GM23338 (cell line): ENCODE measurements around the gene FBXO45. TPM values are rescaled to one million over a fixed set of nuclear protein-coding genes. Genes with fewer than 3 reads are reported as not detected.
"Not testable (repeated sequence)": the region's sequence is repeated elsewhere in the genome, so short reads cannot be mapped to it uniquely, and the experiment has no call there.

Experiments used
- ATAC-seq: fragments of 200-7000 bp; cut with Tn5 transposase; 3 replicates; pipeline ENCODE4 v1.9.1; 2020
- DNase-seq: peaks from one replicate; pipeline ENCODE4 v3.0.0-alpha.2; 2015; ENCODE audit warnings: low spot score
- H2AFZ ChIP-seq: fragments of 200-600 bp; sonication (generic); 2 replicates; pipeline ENCODE4 v1.8.0; 2016; ENCODE audit warnings: antibody characterized with exemption, mild to moderate bottlenecking, moderate library complexity
- H3F3A ChIP-seq: fragments of 200-600 bp; sonication (generic); replicated peaks from 2 replicates; pipeline ENCODE4 v1.8.0; 2017; ENCODE audit warnings: antibody characterized with exemption, mixed run types, low read depth
- H3K27ac ChIP-seq: fragments of 200-600 bp; sonication (generic); 2 replicates; pipeline ENCODE4 v1.6.1; 2016; ENCODE audit warnings: low read depth
- H3K27me3 ChIP-seq: fragments of 200-600 bp; sonication (generic); 2 replicates; pipeline ENCODE4 v1.8.0; 2016; ENCODE audit warnings: mild to moderate bottlenecking, mixed run types, moderate library complexity; ENCODE audit not compliant: insufficient read depth
- H3K36me3 ChIP-seq: fragments of 200-600 bp; sonication (generic); 2 replicates; pipeline ENCODE4 v1.8.0; 2016; ENCODE audit warnings: mild to moderate bottlenecking; ENCODE audit not compliant: insufficient read depth
- H3K4me1 ChIP-seq: fragments of 200-600 bp; sonication (generic); 2 replicates; pipeline ENCODE4 v1.8.0; 2016; ENCODE audit warnings: mild to moderate bottlenecking, moderate library complexity; ENCODE audit not compliant: insufficient read depth
- H3K4me2 ChIP-seq: fragments of 200-600 bp; sonication (generic); 2 replicates; pipeline ENCODE4 v1.7.1; 2017; ENCODE audit warnings: mixed run types
- H3K4me3 ChIP-seq: fragments of 200-600 bp; sonication (generic); 2 replicates; pipeline ENCODE4 v1.6.1; 2016; ENCODE audit warnings: mixed run types
- H3K79me2 ChIP-seq: fragments of 200-600 bp; sonication (generic); replicated peaks from 2 replicates; pipeline ENCODE4 v1.8.0; 2017; ENCODE audit warnings: mild to moderate bottlenecking; ENCODE audit not compliant: insufficient read depth
- H3K9me2 ChIP-seq: fragments of 200-600 bp; sonication (generic); 2 replicates; pipeline ENCODE4 v1.8.0; 2017; ENCODE audit not compliant: insufficient read depth
- H4K20me1 ChIP-seq: fragments of 200-600 bp; sonication (generic); replicated peaks from 2 replicates; pipeline ENCODE4 v1.8.0; 2017; ENCODE audit warnings: mild to moderate bottlenecking; ENCODE audit not compliant: insufficient read depth
- H3K27ac Mint-ChIP-seq: 2 replicates; pipeline ENCODE4 v1.8.0; 2020; ENCODE audit warnings: inconsistent platforms, mild to moderate bottlenecking, moderate library complexity, mixed read lengths
- H3K27me3 Mint-ChIP-seq: 3 replicates; pipeline ENCODE4 v1.8.0; 2022; ENCODE audit warnings: low read depth, mild to moderate bottlenecking, moderate library complexity, mixed read lengths, inconsistent platforms; ENCODE audit not compliant: insufficient read depth, poor library complexity
- H3K36me3 Mint-ChIP-seq: 3 replicates; pipeline ENCODE4 v1.8.0; 2021; ENCODE audit warnings: low read depth, mild to moderate bottlenecking, inconsistent platforms, moderate library complexity, mixed read lengths
- H3K4me1 Mint-ChIP-seq: 3 replicates; pipeline ENCODE4 v1.8.0; 2020; ENCODE audit warnings: mild to moderate bottlenecking, inconsistent platforms, mixed read lengths
- H3K4me3 Mint-ChIP-seq: 3 replicates; pipeline ENCODE4 v1.8.0; 2021; ENCODE audit warnings: moderate library complexity, mild to moderate bottlenecking, inconsistent platforms, mixed read lengths
- H3K9me3 Mint-ChIP-seq: 3 replicates; pipeline ENCODE4 v1.8.0; 2020; ENCODE audit warnings: moderate library complexity, mild to moderate bottlenecking, inconsistent platforms, mixed read lengths
- CREB1 ChIP-seq: fragments of 250-450 bp; sonication (Bioruptor Pico); IDR thresholded peaks from 2 replicates; pipeline ENCODE4 v1.5.0; 2020; ENCODE audit warnings: low read depth, mild to moderate bottlenecking, moderate library complexity
- ETS1 ChIP-seq: IDR thresholded peaks from 2 replicates; pipeline ENCODE4 v1.6.1; 2016; ENCODE audit warnings: antibody characterized with exemption
- ZNF114 ChIP-seq: fragments of 250-450 bp; sonication (Bioruptor Pico); IDR thresholded peaks from 2 replicates; pipeline ENCODE4 v1.5.0; 2020; ENCODE audit warnings: mild to moderate bottlenecking, moderate library complexity
- polyA plus RNA-seq: library from polyadenylated mRNA; unstranded; fragments of >200 nt; fragmentation: Nextera tagmentation; extraction: Ambion mirVana; gene quantifications from 2 replicates; pipeline ENCODE4 v1.2.1, GENCODE V29; 2016
- total RNA-seq: library from RNA; depleted of rRNA; stranded (reverse); fragments of >200 nt; shearing (Covaris generic); gene quantifications from 2 replicates; pipeline ENCODE4 v1.2.3, GENCODE V29; 2014
- TF ChIP-seq, protein P1 (sequence below): IDR thresholded peaks from one replicate; pipeline ENCODE4 v1.6.1; 2018; ENCODE audit warnings: antibody characterized with exemption; ENCODE audit not compliant: unreplicated experiment
- TF ChIP-seq, protein P2 (sequence below), 2 experiments: fragments of 200-600 bp in 1 of 2; sonication (generic) in 1 of 2; conservative IDR thresholded peaks; 2 replicates each; pipeline versions ENCODE4 v1.5.1 to v1.6.1; 2016 to 2017; ENCODE audit warnings: antibody characterized with exemption in 2 of 2, low read depth in 2 of 2, mild to moderate bottlenecking in 2 of 2, moderate library complexity in 1 of 2

FBXO45 gene
- total and polyA plus RNA-seq, 2 experiments from 2014 or later: 10.3 to 23.7 TPM

DNA sequence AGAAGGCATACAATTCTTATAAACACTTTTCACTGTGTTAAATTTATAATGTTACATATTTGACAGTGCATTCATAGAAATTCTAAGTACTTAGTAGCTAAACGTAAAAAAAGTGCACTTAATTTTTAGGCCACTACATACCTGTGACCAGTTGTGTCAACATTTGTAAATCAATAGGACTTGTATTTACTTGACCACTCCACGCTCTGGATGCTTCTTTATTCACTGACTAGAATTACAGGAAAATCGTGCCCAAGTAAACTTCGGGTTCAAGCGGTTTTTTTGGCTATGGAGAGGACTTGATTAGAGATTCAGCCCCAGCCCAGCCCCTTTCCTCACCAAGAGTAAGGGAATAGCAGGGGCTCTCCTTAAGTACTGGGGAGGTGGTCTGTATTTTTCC is 21.9 kb upstream of the FBXO45 start:
- H3F3A ChIP-seq: no peaks in the 10 kb centered on the region
- no peak overlapping the region for H3K27ac Mint-ChIP-seq

DNA sequence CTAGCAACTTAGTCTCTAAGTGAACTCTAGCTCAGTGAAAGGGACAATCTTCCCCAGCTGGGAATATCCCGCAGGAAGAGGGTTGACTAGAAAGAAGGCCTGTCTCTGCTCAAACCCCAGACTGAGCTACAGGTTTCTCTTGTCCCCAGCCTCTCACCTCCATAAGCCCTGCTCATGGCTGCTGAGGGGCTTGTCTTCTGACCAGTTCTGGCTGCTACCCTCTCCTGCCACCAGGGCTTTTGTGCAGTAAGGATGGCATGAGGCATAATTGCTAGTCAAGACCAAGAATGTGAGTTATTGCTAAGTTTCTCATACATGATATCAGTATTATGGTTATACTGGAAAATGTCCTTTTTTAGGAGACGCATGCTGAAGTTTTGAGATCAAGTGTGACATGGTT is 21.4 kb upstream of the FBXO45 start:
- peaks cover 6% of the 10 kb centered on the region for H3K27me3 Mint-ChIP-seq
- Histone ChIP-seq H4K20me1 (no peaks in the 10 kb centered on the region), H3K9me2 (peaks cover 4% of the 10 kb centered on the region; the same call in 1 of the 2 replicates), H3K4me1 (no peaks in the 10 kb centered on the region), H3K27me3 (no peaks in the 10 kb centered on the region), H3K36me3 (no peaks in the 10 kb centered on the region), H3K79me2 (no peaks in the 10 kb centered on the region), H3F3A (no peaks in the 10 kb centered on the region), H2AFZ (no peak overlapping the region), H3K4me2 (no peak overlapping the region), H3K27ac (no peak overlapping the region), H3K4me3 (no peak overlapping the region)
- H3K4me1 Mint-ChIP-seq: no peaks in the 10 kb centered on the region
- no peak for DNase-seq
- H3K9me3 Mint-ChIP-seq: peaks cover 60% of the 10 kb centered on the region
- ATAC-seq: no peak
- TF ChIP-seq, protein P1, sequence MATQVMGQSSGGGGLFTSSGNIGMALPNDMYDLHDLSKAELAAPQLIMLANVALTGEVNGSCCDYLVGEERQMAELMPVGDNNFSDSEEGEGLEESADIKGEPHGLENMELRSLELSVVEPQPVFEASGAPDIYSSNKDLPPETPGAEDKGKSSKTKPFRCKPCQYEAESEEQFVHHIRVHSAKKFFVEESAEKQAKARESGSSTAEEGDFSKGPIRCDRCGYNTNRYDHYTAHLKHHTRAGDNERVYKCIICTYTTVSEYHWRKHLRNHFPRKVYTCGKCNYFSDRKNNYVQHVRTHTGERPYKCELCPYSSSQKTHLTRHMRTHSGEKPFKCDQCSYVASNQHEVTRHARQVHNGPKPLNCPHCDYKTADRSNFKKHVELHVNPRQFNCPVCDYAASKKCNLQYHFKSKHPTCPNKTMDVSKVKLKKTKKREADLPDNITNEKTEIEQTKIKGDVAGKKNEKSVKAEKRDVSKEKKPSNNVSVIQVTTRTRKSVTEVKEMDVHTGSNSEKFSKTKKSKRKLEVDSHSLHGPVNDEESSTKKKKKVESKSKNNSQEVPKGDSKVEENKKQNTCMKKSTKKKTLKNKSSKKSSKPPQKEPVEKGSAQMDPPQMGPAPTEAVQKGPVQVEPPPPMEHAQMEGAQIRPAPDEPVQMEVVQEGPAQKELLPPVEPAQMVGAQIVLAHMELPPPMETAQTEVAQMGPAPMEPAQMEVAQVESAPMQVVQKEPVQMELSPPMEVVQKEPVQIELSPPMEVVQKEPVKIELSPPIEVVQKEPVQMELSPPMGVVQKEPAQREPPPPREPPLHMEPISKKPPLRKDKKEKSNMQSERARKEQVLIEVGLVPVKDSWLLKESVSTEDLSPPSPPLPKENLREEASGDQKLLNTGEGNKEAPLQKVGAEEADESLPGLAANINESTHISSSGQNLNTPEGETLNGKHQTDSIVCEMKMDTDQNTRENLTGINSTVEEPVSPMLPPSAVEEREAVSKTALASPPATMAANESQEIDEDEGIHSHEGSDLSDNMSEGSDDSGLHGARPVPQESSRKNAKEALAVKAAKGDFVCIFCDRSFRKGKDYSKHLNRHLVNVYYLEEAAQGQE: no peak
- TF ChIP-seq, protein P2, sequence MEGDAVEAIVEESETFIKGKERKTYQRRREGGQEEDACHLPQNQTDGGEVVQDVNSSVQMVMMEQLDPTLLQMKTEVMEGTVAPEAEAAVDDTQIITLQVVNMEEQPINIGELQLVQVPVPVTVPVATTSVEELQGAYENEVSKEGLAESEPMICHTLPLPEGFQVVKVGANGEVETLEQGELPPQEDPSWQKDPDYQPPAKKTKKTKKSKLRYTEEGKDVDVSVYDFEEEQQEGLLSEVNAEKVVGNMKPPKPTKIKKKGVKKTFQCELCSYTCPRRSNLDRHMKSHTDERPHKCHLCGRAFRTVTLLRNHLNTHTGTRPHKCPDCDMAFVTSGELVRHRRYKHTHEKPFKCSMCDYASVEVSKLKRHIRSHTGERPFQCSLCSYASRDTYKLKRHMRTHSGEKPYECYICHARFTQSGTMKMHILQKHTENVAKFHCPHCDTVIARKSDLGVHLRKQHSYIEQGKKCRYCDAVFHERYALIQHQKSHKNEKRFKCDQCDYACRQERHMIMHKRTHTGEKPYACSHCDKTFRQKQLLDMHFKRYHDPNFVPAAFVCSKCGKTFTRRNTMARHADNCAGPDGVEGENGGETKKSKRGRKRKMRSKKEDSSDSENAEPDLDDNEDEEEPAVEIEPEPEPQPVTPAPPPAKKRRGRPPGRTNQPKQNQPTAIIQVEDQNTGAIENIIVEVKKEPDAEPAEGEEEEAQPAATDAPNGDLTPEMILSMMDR (conservative IDR thresholded peaks at IDR 0.05; ENCODE audit: low read depth in 2 of 2): no peak
- TF ChIP-seq ZNF114 (CRISPR knock-in tag) (no peak), ETS1 (no peak)
- H3K4me3 Mint-ChIP-seq: no peak overlapping the region
- peaks cover 18% of the 10 kb centered on the region for H3K36me3 Mint-ChIP-seq
- H3K27ac Mint-ChIP-seq: no peak overlapping the region

More for the DNA sequence above, 21.9 kb upstream of the FBXO45 start:
- peaks cover 18% of the 10 kb centered on the region for H3K36me3 Mint-ChIP-seq
- Histone ChIP-seq H4K20me1 (no peaks in the 10 kb centered on the region), H3K79me2 (no peaks in the 10 kb centered on the region), H3K4me3 (no peak overlapping the region), H3K9me2 (peaks cover 4% of the 10 kb centered on the region; the same call in 1 of the 2 replicates), H3K27ac (no peak overlapping the region), H3K4me2 (no peak overlapping the region), H3K36me3 (no peaks in the 10 kb centered on the region), H3K27me3 (no peaks in the 10 kb centered on the region), H2AFZ (no peak overlapping the region), H3K4me1 (no peaks in the 10 kb centered on the region)
- no peak for ATAC-seq
- H3K9me3 Mint-ChIP-seq: peaks cover 58% of the 10 kb centered on the region
- no peak overlapping the region for H3K4me3 Mint-ChIP-seq
- no peaks in the 10 kb centered on the region for H3K4me1 Mint-ChIP-seq
- H3K27me3 Mint-ChIP-seq: peaks cover 6% of the 10 kb centered on the region
- no peak for DNase-seq
- TF ChIP-seq ETS1 (no peak), ZNF114 (CRISPR knock-in tag) (no peak), CREB1 (CRISPR knock-in tag) (no peak)
- TF ChIP-seq, protein P2 (conservative IDR thresholded peaks at IDR 0.05; ENCODE audit: low read depth in 2 of 2): no peak

DNA sequence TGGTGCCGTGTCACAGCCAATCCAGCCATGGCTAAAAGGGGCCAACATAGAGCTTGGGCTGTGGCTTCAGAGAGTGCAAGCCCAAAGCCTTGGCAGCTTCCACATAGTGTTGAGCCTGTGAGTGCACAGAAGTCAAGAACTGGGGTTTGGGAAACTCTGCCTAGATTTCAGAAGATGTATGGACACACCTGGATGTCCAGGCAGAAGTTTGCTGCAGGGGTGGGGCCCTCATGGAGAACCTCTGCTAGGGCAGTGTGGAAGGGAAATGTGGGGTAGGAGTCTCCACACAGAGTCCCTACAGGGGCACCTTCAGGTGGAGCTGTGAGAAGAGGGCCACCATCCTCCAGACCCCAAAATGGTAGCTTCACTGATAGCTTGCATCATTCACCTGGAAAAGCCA is 19.1 kb upstream of the FBXO45 start:
- not testable (repeated sequence) for H3F3A ChIP-seq, H3K27me3 Mint-ChIP-seq, H3K4me1 ChIP-seq, H3K27ac Mint-ChIP-seq, H3K4me1 Mint-ChIP-seq, H3K4me3 ChIP-seq, H3K27me3 ChIP-seq, H3K27ac ChIP-seq, H3K79me2 ChIP-seq, H3K4me3 Mint-ChIP-seq, H3K9me2 ChIP-seq, DNase-seq, ATAC-seq, H3K4me2 ChIP-seq, H2AFZ ChIP-seq, H3K36me3 ChIP-seq, H4K20me1 ChIP-seq
- peaks cover 18% of the 10 kb centered on the region for H3K36me3 Mint-ChIP-seq
- peaks cover 50% of the 10 kb centered on the region for H3K9me3 Mint-ChIP-seq
